Activated B cell treated with CpG ODN at 0.5 μM for 24 hours (primary cell): ENCODE measurements around the gene PPP1R27. TPM values are rescaled to one million over a fixed set of nuclear protein-coding genes. Genes with fewer than 3 reads are reported as not detected.

ENCODE experiments used
- ATAC-seq: fragments of 200-7000 bp; cut with Tn5 transposase; one replicate; pipeline ENCODE4 v1.10.0; 2021; ENCODE audit warnings: low read depth, mild to moderate bottlenecking, moderate library complexity
- CTCF ChIA-PET: fragments of 350-600 bp; sonication (Branson Sonifier 250); formaldehyde crosslinking; loops from one replicate; lab custom pipeline; 2021; ENCODE audit warnings: antibody characterized with exemption; lab: Charles Lee
- POLR2A ChIA-PET: fragments of 350-600 bp; sonication (Branson Sonifier 250); formaldehyde crosslinking; loops from one replicate; lab custom pipeline; 2021; ENCODE audit warnings: antibody characterized with exemption; lab: Charles Lee
- DNase-seq: peaks from one replicate; pipeline ENCODE4 v3.0.0; 2022
- H3K27ac Mint-ChIP-seq: one replicate; pipeline ENCODE4 v1.8.0; 2020; ENCODE audit warnings: mixed read lengths
- H3K27me3 Mint-ChIP-seq: one replicate; pipeline ENCODE4 v1.8.0; 2021; ENCODE audit warnings: mixed read lengths
- H3K36me3 Mint-ChIP-seq: one replicate; pipeline ENCODE4 v1.8.0; 2021; ENCODE audit warnings: low read depth, mixed read lengths
- H3K4me1 Mint-ChIP-seq: one replicate; pipeline ENCODE4 v1.8.0; 2021; ENCODE audit warnings: mixed read lengths
- H3K4me3 Mint-ChIP-seq: one replicate; pipeline ENCODE4 v1.8.0; 2020; ENCODE audit warnings: mild to moderate bottlenecking, mixed read lengths
- H3K9me3 Mint-ChIP-seq: one replicate; pipeline ENCODE4 v1.8.0; 2020; ENCODE audit warnings: mixed read lengths
- intact Hi-C: fragments of 100-400 bp; cut with micrococcal nuclease; formaldehyde crosslinking; loops from one replicate; pipeline ENCODE4 v1.15.1; 2024
- total RNA-seq: library from RNA; stranded (reverse); gene quantifications from 2 replicates; pipeline ENCODE4 v1.2.3, GENCODE V29; 2022
- TF ChIP-seq, protein P1 (sequence below): fragments of 200-600 bp; IDR thresholded peaks from one replicate; pipeline ENCODE4 v1.8.0; 2022; ENCODE audit warnings: antibody characterized with exemption, mild to moderate bottlenecking

The PPP1R27 gene
- total RNA-seq, 1 donor from 2014 or later = not detected

DNA sequence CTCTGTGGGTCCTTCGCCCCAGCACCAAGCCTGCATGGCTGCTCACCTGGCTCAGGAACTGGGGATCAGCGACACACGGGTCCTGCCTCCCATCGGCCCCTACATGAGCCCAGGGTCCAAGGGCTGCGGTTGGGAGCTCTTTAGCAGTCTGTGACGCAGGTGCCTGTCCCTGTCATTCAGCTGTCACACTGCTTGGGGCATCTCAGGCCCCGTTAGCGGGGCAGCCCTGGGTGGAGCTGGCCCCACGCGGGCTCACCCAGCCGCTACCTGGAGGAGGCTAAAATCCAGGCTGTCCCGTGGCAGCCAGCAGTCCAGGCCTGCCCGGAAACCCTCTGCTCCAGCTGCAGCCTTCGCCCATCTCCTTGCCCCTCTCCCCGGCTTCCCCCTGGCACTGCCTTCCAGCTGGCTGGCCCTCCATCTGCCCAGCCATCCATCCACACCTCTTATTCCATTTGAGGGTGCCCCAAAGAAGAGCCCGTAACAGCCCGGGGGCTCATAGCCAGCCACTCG lies 27.6 kb downstream of the PPP1R27 start:
- Mint-ChIP-seq H3K27ac (no peak overlapping the region), H3K36me3 (no peaks in the 10 kb centered on the region), H3K4me1 (peaks cover 4% of the 10 kb centered on the region), H3K4me3 (no peak overlapping the region), H3K27me3 (peaks cover 30% of the 10 kb centered on the region), H3K9me3 (no peaks in the 10 kb centered on the region)
- ChIA-PET CTCF (no interaction called here), POLR2A (no interaction called here)
- intact Hi-C loops = no loop called here
- ATAC-seq (no peak), DNase-seq (no peak)
- TF ChIP-seq, protein P1, sequence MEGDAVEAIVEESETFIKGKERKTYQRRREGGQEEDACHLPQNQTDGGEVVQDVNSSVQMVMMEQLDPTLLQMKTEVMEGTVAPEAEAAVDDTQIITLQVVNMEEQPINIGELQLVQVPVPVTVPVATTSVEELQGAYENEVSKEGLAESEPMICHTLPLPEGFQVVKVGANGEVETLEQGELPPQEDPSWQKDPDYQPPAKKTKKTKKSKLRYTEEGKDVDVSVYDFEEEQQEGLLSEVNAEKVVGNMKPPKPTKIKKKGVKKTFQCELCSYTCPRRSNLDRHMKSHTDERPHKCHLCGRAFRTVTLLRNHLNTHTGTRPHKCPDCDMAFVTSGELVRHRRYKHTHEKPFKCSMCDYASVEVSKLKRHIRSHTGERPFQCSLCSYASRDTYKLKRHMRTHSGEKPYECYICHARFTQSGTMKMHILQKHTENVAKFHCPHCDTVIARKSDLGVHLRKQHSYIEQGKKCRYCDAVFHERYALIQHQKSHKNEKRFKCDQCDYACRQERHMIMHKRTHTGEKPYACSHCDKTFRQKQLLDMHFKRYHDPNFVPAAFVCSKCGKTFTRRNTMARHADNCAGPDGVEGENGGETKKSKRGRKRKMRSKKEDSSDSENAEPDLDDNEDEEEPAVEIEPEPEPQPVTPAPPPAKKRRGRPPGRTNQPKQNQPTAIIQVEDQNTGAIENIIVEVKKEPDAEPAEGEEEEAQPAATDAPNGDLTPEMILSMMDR = no peak

DNA sequence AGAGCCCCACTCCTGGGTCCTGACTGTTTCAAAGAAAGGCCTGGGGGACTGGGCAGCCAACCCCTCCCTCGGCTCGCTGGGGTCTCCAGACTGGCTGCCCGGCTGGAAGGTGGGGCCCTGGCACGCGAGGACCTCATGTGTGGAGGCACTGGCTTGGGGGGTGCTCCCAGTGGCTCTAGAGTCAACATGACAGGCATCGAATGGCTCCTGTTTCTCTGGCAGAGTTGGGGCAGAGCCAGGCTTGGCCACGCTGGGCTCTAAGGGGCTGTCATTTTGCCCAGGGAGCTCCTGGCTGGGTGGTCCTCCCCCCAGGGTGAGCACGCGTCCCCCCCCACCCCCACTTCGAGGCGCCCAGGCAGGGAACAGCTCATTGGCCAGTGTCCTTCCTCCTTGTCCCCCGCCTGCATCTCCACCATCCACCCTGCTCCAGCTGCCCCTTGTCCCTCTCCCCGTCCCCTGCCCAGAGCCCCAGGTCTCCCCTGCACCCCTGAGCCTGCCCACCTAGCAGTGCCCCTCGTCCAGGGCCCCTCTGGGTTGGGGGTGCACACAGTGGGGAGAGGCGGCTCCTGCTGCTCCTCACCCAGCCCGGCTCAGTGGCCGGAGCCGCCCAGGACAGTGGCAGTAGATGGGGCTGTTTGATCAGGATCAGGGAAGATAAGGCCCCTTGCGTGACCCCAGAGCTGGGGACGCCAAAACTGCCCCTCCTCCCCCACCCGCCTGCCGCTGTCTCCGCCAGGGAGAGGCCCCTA lies 28.2 kb downstream of the PPP1R27 start:
- ChIA-PET POLR2A (no interaction called here), CTCF (no interaction called here)
- Mint-ChIP-seq H3K4me1 (peaks cover 4% of the 10 kb centered on the region), H3K36me3 (no peaks in the 10 kb centered on the region), H3K27ac (no peak overlapping the region), H3K4me3 (no peak overlapping the region), H3K27me3 (peaks cover 37% of the 10 kb centered on the region), H3K9me3 (no peaks in the 10 kb centered on the region)
- intact Hi-C loops = no loop called here
- ATAC-seq (no peak), DNase-seq (no peak)
- TF ChIP-seq, protein P1 = no peak

DNA sequence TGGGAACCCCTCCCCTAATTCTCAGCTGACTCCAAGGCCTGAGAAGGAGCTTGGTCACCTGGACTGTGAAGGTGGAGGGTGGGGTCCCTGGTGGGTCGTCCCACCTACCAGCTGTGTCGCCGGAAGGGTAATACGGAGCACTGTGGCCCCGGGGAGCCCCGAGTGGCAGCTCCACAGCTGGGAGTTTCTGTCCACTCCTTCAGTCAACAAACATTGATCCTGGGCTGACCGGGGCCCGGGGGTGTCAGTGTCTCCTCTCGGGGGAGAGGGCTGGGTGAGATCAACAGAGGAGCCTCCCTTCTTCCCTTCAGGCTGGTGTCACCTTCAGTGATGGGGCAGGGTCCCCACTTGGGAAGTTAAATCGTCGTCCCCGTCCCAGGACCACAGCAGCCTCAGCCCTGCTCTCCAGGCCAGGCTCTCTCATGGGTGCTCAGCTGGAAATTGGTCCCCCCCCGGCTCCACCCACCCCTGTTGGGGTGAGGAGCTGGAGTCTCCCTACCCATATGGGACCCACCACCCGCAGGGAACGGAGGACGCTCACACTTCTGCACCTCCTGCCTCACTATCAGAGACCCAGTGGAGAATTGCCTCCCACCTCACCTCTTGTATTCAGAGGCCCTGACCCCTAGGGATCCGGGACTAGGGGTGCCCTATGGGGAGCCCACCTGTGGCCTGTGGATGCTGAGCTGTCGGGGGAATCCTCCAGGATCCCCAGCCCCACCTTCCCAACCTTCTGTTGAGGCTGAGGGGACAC lies 29.0 kb downstream of the PPP1R27 start:
- peaks cover 4% of the 10 kb centered on the region for H3K4me1 Mint-ChIP-seq
- H3K9me3 Mint-ChIP-seq = no peaks in the 10 kb centered on the region
- CTCF ChIA-PET = no interaction called here
- no peak overlapping the region for H3K4me3 Mint-ChIP-seq
- peaks cover 44% of the 10 kb centered on the region for H3K27me3 Mint-ChIP-seq
- H3K36me3 Mint-ChIP-seq = no peaks in the 10 kb centered on the region
- POLR2A ChIA-PET = no interaction called here
- intact Hi-C loops = no loop called here
- no peak overlapping the region for H3K27ac Mint-ChIP-seq
- TF ChIP-seq, protein P1 = no peak
- no peak for DNase-seq
- ATAC-seq = no peak

DNA sequence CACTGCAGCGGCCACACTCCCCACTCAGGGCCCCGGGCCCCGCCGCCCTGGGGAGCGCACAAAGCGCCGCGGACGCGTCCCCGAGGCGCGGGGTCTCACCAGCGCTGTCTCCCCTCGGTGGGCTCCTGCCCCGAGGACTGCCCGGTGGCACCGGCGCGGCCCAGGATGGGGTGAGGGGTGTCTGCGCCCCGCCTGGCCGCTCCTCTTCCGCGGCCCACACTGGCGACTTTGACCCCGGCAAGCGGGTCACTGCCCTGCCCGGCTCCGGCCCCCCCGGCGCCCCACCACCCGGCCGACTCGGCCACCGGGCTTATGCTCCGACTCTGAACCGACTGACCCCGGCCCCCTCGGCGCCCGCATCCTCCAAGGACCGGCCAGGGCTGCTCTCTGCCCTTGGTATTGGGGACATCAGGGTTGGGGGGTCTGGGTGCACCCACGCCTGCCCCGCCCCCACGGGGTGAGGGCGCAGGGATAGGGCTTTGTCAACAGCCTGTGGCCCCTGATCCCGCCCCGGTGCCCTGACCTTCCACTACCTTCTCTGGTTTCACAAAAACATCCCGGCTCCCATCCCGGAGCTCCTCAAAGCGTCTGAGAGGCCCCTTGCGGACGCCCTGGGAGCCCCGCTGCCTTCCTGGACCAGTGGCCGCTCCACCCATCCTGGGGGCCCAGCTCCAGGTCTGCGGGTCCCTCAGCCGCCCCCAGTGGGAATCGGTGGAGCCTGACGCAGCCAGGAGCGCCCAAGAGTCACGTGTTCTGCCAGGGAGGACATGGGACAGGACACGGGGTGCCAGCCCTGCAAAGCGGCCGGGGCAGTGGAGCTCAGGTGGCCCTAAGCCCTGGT lies 30.1 kb downstream of the PPP1R27 start:
- Mint-ChIP-seq H3K27ac (no peak overlapping the region), H3K36me3 (no peaks in the 10 kb centered on the region), H3K27me3 (peaks cover 42% of the 10 kb centered on the region), H3K4me3 (no peak overlapping the region), H3K9me3 (no peaks in the 10 kb centered on the region), H3K4me1 (peaks cover 4% of the 10 kb centered on the region)
- ChIA-PET CTCF (no interaction called here), POLR2A (interaction anchor here (0.6 kb wide), 1 partner anchor 11 kb away, joined by 6 read pairs; no protein-coding TSS in a partner anchor)
- TF ChIP-seq, protein P1 = no peak
- intact Hi-C loops = no loop called here
- ATAC-seq (no peak), DNase-seq (no peak)
